Stimulated activated effector memory CD8-positive, alpha-beta T cell treated with anti-CD3 and anti-CD28 coated beads, Interleukin-12 subunit alpha, Interleukin-12 subunit beta, amount 100 ng/mL, for 72 hours (primary cell): ENCODE results near the gene AKAP5.
"Not testable (repeated sequence)": the region's sequence is repeated elsewhere in the genome, so short reads cannot be mapped to it uniquely, and the experiment has no call there.

Source experiments
- ATAC-seq: fragments of 150-1000 bp; cut with Tn5 transposase; 2 replicates; pipeline ENCODE4 v1.10.0; 2021
- DNase-seq, 2 donors: peaks; one replicate each; pipeline ENCODE4 v3.0.0; 2021 to 2022; ENCODE audit warnings: low spot score in 2 of 2
- H3K27ac Mint-ChIP-seq: one replicate; pipeline ENCODE4 v1.8.0; 2022; ENCODE audit warnings: mild to moderate bottlenecking, mixed read lengths
- H3K36me3 Mint-ChIP-seq: one replicate; pipeline ENCODE4 v1.8.0; 2022; ENCODE audit warnings: mild to moderate bottlenecking, mixed read lengths
- H3K4me1 Mint-ChIP-seq: one replicate; pipeline ENCODE4 v1.8.0; 2022; ENCODE audit warnings: mixed read lengths
- H3K4me3 Mint-ChIP-seq: one replicate; pipeline ENCODE4 v1.8.0; 2022; ENCODE audit warnings: mild to moderate bottlenecking, mixed read lengths
- H3K9me3 Mint-ChIP-seq: one replicate; pipeline ENCODE4 v1.8.0; 2022; ENCODE audit warnings: mixed read lengths

Gene AKAP5

DNA sequence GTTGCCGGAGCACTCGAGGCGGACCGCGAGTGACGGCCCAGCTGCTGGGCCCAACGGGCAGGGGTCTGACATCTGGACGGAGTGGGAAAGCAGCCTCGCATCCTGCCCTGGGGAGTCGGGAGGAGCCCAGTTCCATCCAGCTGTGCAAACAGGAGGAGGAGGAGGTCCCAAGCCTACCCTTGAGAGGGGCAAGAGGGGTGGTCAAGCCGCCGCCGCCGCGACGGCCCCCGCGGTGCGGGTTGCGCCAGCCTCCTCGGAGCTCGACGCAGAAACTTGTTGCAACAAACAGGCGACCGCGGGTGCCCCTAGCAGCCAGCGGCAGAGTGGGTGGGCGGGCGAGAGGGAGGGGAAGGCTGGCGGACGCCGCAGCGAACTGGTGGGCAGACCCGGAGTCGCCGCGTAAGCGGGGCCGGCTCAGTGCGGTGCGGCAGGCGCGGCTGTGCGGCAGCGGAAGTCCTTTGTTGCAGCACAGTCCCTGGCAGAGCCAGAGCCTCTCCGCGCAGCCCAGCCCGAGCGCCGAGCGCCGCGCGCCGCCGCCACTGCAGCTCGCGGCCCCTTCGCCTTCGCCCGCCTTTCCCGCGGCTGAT, 39.1 kb downstream of the AKAP5 start, which contains the start of gene ZBTB1:
Gene ZBTB1 (plus strand): TSS at position 461 of the 587 bp plus-strand sequence. CDS start 16,735 bp downstream, outside the sequence.
- Mint-ChIP-seq H3K4me3 (peak within 1 kb of the TSS; percentile 87), H3K4me1 (peaks cover 41% of the 10 kb centered on the region), H3K27ac (peak within 1 kb of the TSS; percentile 100), H3K36me3 (peaks cover 95% of the 10 kb centered on the region), H3K9me3 (no peaks in the 10 kb centered on the region)
- peak; percentile 71 for ATAC-seq
- DNase-seq: peak; percentile 69 to 91

GRCh38 chr14:64504897-64505794, 39.8 kb downstream of the AKAP5 start:
- H3K9me3 Mint-ChIP-seq: no peaks in the 10 kb centered on the region
- H3K4me3 Mint-ChIP-seq: peak overlapping the region; percentile 87
- H3K27ac Mint-ChIP-seq: peak overlapping the region; percentile 100
- peak; percentile 61 to 89 for DNase-seq
- peaks cover 95% of the 10 kb centered on the region for H3K36me3 Mint-ChIP-seq
- H3K4me1 Mint-ChIP-seq: peaks cover 41% of the 10 kb centered on the region
- peak; percentile 50 for ATAC-seq

GRCh38 chr14:64506721-64507120, 41.4 kb downstream of the AKAP5 start:
- no peak for DNase-seq
- no peak for ATAC-seq
- H3K27ac Mint-ChIP-seq: peak overlapping the region; percentile 100

GRCh38 chr14:64507376-64508156, 42.3 kb downstream of the AKAP5 start:
- Mint-ChIP-seq H3K27ac (peak overlapping the region; percentile 100), H3K4me1 (peaks cover 44% of the 10 kb centered on the region), H3K4me3 (peak overlapping the region; percentile 87), H3K36me3 (peaks cover 90% of the 10 kb centered on the region), H3K9me3 (no peaks in the 10 kb centered on the region)
- ATAC-seq: no peak
- no peak for DNase-seq

More at GRCh38 chr14:64506721-64507120, 41.4 kb downstream of the AKAP5 start:
- Mint-ChIP-seq H3K9me3 (no peaks in the 10 kb centered on the region), H3K36me3 (peaks cover 90% of the 10 kb centered on the region), H3K4me3 (peak overlapping the region; percentile 87), H3K4me1 (peaks cover 46% of the 10 kb centered on the region)

DNA sequence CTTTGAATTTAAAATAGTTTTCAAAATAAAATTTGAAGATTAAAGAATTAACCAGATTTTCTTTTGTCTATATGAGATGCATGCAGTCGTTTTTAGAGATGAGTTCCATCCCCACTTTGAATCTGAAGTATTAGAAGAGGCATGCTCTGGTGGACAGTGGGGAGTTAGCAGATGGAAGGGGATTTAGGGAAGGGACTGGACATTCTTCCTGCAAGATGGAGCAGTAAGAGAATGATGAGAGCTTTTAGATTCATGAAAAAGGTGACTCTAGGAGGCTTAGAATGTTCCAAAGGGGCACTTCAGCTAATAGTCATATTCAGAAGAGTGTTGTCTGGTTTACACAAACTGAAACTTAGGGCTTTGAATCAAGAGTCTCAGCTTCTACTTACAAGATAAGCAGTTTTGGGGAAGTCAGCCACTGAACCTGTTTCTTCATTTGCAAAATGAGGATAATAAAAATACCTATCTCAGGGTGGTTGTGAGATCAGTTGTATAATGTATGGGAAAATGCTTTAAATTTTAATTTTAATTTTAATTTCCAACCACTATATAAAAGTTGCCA, 43.0 kb downstream of the AKAP5 start:
- H3K4me3 Mint-ChIP-seq: peak overlapping the region; percentile 87
- H3K36me3 Mint-ChIP-seq: peaks cover 89% of the 10 kb centered on the region
- DNase-seq (no peak), ATAC-seq (no peak)
- peak overlapping the region; percentile 100 for H3K27ac Mint-ChIP-seq
- H3K9me3 Mint-ChIP-seq: no peaks in the 10 kb centered on the region
- H3K4me1 Mint-ChIP-seq: peaks cover 46% of the 10 kb centered on the region

DNA sequence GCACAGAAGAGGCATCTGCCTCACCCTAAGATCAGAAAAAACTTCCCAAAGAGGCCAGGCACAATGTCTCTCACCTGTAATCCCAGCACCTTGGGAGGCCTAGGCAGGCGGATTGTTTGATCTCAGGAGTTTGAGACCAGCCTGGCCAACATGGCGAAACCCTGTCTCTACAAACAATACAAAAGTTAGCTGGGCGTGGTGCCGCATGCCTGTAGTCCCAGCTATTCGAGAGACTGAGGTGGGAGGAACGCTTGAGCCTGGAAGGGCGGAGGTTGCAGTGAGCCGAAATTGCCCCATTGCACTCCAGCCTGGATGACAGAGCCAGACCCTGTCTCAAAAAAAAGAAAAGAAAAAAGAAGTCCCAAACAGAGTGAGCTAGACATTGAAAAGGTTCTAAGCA, 43.7 kb downstream of the AKAP5 start:
- Mint-ChIP-seq H3K4me3 (peak overlapping the region; percentile 87), H3K36me3 (peaks cover 89% of the 10 kb centered on the region), H3K27ac (peak overlapping the region; percentile 11), H3K9me3 (no peaks in the 10 kb centered on the region), H3K4me1 (peaks cover 53% of the 10 kb centered on the region)
- DNase-seq (no peak), ATAC-seq (no peak)

DNA sequence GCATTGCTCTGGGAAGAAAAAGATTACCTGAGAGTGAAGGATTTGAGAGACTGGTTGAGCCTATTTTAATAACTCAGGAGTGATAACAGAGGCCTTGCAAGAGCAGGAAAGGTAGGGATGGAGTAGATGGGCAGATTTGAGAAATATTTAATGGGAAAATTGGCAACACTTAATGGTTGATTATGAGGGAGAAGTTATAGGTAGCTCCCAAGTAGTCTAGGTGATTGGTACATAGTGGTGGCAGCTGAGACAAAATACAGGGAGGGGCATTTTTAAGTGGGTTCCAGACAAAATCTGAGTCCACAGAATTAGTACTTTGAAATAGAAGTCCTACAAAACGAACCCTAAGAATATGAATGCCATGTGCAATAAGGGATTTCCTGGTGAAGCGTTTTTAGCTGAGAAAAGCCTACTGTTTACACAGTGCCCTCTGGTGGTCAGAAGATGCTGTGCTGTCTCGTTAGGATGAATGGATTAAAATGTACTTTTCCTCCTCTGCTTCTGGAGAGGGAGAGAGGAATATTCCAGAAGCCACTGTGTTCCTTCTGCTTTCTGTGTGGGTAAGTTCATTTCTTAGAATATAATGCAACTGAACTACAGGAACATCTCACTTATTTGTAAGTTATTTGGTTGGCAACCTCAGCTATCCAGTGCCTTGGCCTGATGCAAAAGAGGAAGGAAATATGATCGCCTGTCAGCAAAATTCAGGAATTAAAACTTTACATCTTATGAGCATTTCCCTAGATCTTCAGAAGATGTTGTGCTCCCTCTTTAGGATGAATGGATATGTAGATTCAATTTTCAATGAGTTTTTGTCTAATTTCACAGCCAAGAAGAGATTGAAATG, 45.7 kb downstream of the AKAP5 start:
- peaks cover 85% of the 10 kb centered on the region for H3K36me3 Mint-ChIP-seq
- ATAC-seq: peak; percentile 48
- peak; percentile 44 to 74 for DNase-seq
- peaks cover 59% of the 10 kb centered on the region for H3K4me1 Mint-ChIP-seq
- H3K4me3 Mint-ChIP-seq: peak overlapping the region; percentile 87
- H3K27ac Mint-ChIP-seq: peak overlapping the region; percentile 11
- H3K9me3 Mint-ChIP-seq: no peaks in the 10 kb centered on the region

DNA sequence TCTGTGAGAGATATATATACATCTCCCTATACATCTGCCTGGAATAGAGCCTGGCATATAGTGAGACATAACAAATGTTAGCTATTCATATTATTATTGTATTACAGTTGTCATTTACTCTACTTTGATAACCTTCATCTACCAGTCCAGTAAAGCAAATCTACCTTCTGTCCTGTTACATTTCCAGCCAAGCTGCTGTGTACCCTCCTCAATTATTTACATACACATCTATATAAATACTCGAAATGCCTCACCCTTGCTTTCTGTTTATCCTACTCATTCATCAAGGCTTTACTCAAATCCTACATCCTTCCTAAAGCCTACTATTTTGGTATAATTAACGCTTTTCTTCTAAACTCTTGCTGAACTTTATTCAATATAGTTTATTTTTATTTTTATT, 48.0 kb downstream of the AKAP5 start:
- no peak overlapping the region for H3K27ac Mint-ChIP-seq
- no peaks in the 10 kb centered on the region for H3K9me3 Mint-ChIP-seq
- H3K4me1 Mint-ChIP-seq: peaks cover 61% of the 10 kb centered on the region
- ATAC-seq (no peak), DNase-seq (no peak)
- H3K4me3 Mint-ChIP-seq: no peak overlapping the region
- H3K36me3 Mint-ChIP-seq: peaks cover 69% of the 10 kb centered on the region

- Mint-ChIP-seq H3K4me1 (peaks cover 46% of the 10 kb centered on the region), H3K27ac (no peak overlapping the region), H3K9me3 (no peaks in the 10 kb centered on the region), H3K4me3 (no peak overlapping the region), H3K36me3 (peaks cover 51% of the 10 kb centered on the region)
- no peak for ATAC-seq
- DNase-seq: no peak
These were observed 49.8 kb downstream of the AKAP5 start for GRCh38 chr14:64515053-64515452.

GRCh38 chr14:64516969-64517368, 51.7 kb downstream of the AKAP5 start:
- Mint-ChIP-seq H3K4me3 (peak overlapping the region; percentile 18), H3K36me3 (peaks cover 37% of the 10 kb centered on the region), H3K9me3 (no peaks in the 10 kb centered on the region), H3K4me1 (peaks cover 32% of the 10 kb centered on the region), H3K27ac (no peak overlapping the region)
- ATAC-seq (no peak), DNase-seq (no peak)

DNA sequence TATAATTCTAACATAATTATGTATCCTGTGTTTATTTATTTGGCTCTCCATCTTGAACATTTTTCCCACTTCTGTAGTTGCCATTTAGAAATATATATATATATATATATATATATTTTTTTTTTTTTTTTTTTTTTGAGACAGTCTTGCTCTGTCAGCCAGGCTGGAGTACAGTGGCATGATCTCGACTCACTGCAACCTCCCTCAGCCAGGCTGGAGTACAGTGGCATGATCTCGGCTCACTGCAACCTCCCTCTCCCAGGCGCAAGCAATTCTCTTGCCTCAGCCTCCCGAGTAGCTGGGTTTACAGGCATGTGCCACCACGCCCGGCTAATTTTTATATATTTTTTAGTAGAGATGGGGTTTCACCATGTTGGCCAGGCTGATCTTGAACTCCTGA, 52.4 kb downstream of the AKAP5 start:
- H3K9me3 Mint-ChIP-seq, DNase-seq, ATAC-seq, H3K4me3 Mint-ChIP-seq, H3K27ac Mint-ChIP-seq: not testable (repeated sequence)
- peaks cover 32% of the 10 kb centered on the region for H3K4me1 Mint-ChIP-seq
- peaks cover 30% of the 10 kb centered on the region for H3K36me3 Mint-ChIP-seq

DNA sequence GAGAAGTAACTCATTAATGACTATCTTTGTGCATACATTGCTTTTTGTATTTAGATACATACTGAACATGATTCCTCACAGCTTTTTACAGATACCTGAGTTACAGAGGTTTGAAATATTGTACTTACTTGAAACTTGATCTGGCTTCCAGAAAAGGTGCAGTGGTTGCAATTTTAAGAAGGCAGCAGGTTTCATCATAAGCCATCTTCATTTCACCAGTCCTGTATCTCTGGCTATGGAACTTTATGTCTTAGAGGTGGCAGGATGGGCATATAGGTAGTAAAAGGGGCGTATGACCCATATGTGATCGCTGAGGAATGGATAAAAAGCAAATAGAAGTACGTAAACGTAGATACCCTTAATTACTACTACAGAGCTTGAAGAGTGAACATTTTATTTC, 52.9 kb downstream of the AKAP5 start:
- DNase-seq (no peak), ATAC-seq (no peak)
- Mint-ChIP-seq H3K36me3 (peaks cover 26% of the 10 kb centered on the region), H3K9me3 (no peaks in the 10 kb centered on the region), H3K4me1 (peaks cover 30% of the 10 kb centered on the region), H3K4me3 (no peak overlapping the region), H3K27ac (no peak overlapping the region)

- no peak overlapping the region for H3K4me3 Mint-ChIP-seq
- no peak overlapping the region for H3K27ac Mint-ChIP-seq
- H3K9me3 Mint-ChIP-seq: no peaks in the 10 kb centered on the region
These were observed 55.4 kb downstream of the AKAP5 start for GRCh38 chr14:64520699-64521098.

More at GRCh38 chr14:64520699-64521098, 55.4 kb downstream of the AKAP5 start:
- DNase-seq (no peak), ATAC-seq (no peak)
- H3K4me1 Mint-ChIP-seq: peaks cover 17% of the 10 kb centered on the region
- H3K36me3 Mint-ChIP-seq: peaks cover 21% of the 10 kb centered on the region
